Adrenal gland (tissue), 12 donors: Measurements from ENCODE around the gene ARSI. TPM values are rescaled to one million over a fixed set of nuclear protein-coding genes. Genes with fewer than 3 reads are reported as not detected.

Source experiments
- DNase-seq, 7 donors: peaks; one replicate each; pipeline ENCODE4 v3.0.0-alpha.2; 2019 to 2020
- H3K27ac ChIP-seq, 5 donors: fragments of 200-600 bp; sonication (generic) in 4 of 5; 1 replicate in 3 of 5; 2 replicates in 2 of 5; pipeline versions ENCODE4 v1.5.1 to v1.8.0; 2016 to 2020; ENCODE audit warnings: mild to moderate bottlenecking in 1 of 5
- H3K27me3 ChIP-seq: fragments of 200-600 bp; 2 replicates; pipeline ENCODE4 v1.8.0; 2021
- H3K36me3 ChIP-seq, 2 donors: fragments of 200-600 bp; replicated peaks in 1 of 2; 1 replicate in 1 of 2; 2 replicates in 1 of 2; pipeline versions ENCODE4 v1.5.1 to v1.8.0; 2018 to 2022
- H3K4me1 ChIP-seq, 2 donors: fragments of 200-600 bp; replicated peaks in 1 of 2; 1 replicate in 1 of 2; 2 replicates in 1 of 2; pipeline versions ENCODE4 v1.5.1 to v1.8.0; 2018 to 2021
- H3K4me3 ChIP-seq, 4 donors: fragments of 200-600 bp; sonication (generic) in 3 of 4; one replicate each; pipeline ENCODE4 v1.5.1; 2016 to 2018
- H3K9me3 ChIP-seq, 3 donors: fragments of 200-600 bp; sonication (generic) in 1 of 3; replicated peaks in 1 of 3; 1 replicate in 2 of 3; 2 replicates in 1 of 3; pipeline versions ENCODE4 v1.5.1 to v1.8.0; 2016 to 2021
- POLR2A ChIP-seq, 2 donors: fragments of 450-650 bp; IDR thresholded peaks; one replicate each; pipeline ENCODE4 v1.6.1; 2017; ENCODE audit warnings: antibody characterized with exemption in 2 of 2, mild to moderate bottlenecking in 2 of 2, moderate library complexity in 1 of 2
- WGBS, 4 donors: extraction: QIAGEN DNeasy Blood & Tissue Kit in 2 of 4; methylation state at CpG; one replicate each; pipeline versions ENCODE4 v1.1.5 to v1.1.7; 2013 to 2017; 5-methylcytosine and 5-hydroxymethylcytosine counted together
- intact Hi-C, 2 donors: fragments of 100-400 bp; cut with DNase I; formaldehyde crosslinking; loops; one replicate each; pipeline versions ENCODE4 v1.14.1 to v1.15.0; 2022 to 2023
- polyA plus RNA-seq, 3 donors: library from polyadenylated mRNA; stranded (reverse); fragments of 200-250 nt in 2 of 3; fragments of 350-450 nt in 1 of 3; fragmentation: Illumina TruSeq in 1 of 3; extraction: RNeasy Lipid Tissue Mini Kit (QIAGEN cat#74804) in 1 of 3; gene quantifications; one replicate each; pipeline ENCODE4 v1.2.3, GENCODE V29; 2013 to 2014
- total RNA-seq, 9 donors: library from RNA; depleted of rRNA in 4 of 9; stranded (reverse); fragments of >200 nt in 4 of 9; fragments of 120-200 nt in 1 of 9; fragmentation: NEBNext Ultra II Directional in 1 of 9; extraction: Animal tissue kit (Norgen Biotek cat#: 25700) in 1 of 9; gene quantifications; one replicate each; pipeline versions ENCODE4 v1.1.0 to v1.2.4, GENCODE V29; 2013 to 2023
- TF ChIP-seq, protein P1 (sequence below), 6 experiments: fragments of 450-650 bp in 4 of 6; fragments of 200-600 bp in 2 of 6; sonication (generic) in 1 of 6; IDR thresholded peaks; 1 replicate in 5 of 6; 2 replicates in 1 of 6; pipeline versions ENCODE4 v1.5.1 to v1.8.0; 2016 to 2021; ENCODE audit warnings: antibody characterized with exemption in 6 of 6, mild to moderate bottlenecking in 2 of 6, moderate library complexity in 1 of 6
- donor health status: healthy with polysubstance abuse.
- donor health status: Bipolar disorder and iron deficiency.
- donor health status: DM: yes; HTN: yes; CAD: no.
- donor health status: DM: no; HTN: no; CAD: no.
- donor health status: DM: no; HTN: no; CAD: no.
- donor health status: DM: yes; HTN: yes; CAD: no.

Gene ARSI
- total and polyA plus RNA-seq, 12 donors = 0.12 to 0.96 (median 0.39) TPM; not detected in 2

DNA sequence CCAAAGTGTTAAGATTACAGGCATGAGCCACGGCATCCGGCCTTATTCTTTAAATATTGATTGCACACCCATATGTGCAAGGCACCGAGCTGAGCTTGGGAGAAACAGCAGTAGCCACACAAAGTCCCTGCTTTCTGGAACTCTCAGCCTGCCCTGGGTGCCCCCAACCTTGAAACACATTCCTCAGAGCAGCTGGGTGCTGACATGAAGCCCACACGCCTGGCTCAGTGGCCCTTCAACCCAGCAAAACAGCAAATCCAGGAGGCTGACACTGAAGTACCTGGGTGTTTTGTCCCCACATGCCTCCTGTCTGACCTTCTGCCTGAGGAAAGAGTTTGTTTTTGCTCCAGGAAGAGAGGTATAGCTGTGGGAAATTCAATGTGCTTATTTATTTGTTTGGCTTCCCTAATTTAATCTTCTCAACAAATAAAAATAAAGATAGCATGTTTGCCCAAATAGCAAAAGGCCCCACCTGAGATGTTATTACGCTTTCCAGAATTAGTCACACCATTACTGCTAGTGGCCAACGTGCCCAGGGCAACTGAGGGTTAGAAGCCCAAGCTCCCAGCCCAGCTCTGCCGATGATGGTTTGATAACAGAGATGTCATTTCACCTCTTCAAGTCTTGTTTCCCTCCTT is 41.4 kb upstream of the ARSI start:
- no peaks in the 10 kb centered on the region for H3K27me3 ChIP-seq

DNA sequence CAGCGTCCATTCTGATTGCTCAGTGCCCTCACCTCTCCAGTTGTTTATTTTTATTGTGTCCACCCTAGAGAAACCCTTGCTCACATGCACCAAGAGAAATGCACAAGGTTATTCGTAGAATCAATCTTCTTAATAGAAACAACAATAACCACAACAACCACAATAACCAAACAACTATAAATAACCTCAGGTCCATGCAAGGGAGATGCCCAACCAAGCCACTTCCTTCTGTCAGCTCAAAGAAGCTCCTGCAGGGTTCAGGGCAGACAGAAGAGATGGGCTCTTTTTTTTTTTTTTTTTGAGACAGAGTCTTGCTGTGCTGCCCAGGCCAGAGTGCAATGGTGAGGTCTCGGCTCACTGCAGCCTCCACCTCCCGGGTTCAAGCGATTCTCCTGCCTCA is 39.9 kb upstream of the ARSI start:
- Histone ChIP-seq H3K27ac (no peak overlapping the region), H3K4me1 (no peaks in the 10 kb centered on the region), H3K36me3 (no peaks in the 10 kb centered on the region), H3K27me3 (no peaks in the 10 kb centered on the region), H3K9me3 (no peaks in the 10 kb centered on the region), H3K4me3 (no peak overlapping the region)
- DNase-seq = no peak
- intact Hi-C loops = loop anchor here in 1 of 2 donors (10.0 kb wide), 1 partner anchor 178 kb away; the partner anchor contains the start of gene CDX1
- 85 to 95% (median 90%) methylated on average over 5 of the region's 5 CpGs for WGBS, 4 donors
- TF ChIP-seq POLR2A (IDR thresholded peaks at IDR 0.05) = no peak
- TF ChIP-seq, protein P1, sequence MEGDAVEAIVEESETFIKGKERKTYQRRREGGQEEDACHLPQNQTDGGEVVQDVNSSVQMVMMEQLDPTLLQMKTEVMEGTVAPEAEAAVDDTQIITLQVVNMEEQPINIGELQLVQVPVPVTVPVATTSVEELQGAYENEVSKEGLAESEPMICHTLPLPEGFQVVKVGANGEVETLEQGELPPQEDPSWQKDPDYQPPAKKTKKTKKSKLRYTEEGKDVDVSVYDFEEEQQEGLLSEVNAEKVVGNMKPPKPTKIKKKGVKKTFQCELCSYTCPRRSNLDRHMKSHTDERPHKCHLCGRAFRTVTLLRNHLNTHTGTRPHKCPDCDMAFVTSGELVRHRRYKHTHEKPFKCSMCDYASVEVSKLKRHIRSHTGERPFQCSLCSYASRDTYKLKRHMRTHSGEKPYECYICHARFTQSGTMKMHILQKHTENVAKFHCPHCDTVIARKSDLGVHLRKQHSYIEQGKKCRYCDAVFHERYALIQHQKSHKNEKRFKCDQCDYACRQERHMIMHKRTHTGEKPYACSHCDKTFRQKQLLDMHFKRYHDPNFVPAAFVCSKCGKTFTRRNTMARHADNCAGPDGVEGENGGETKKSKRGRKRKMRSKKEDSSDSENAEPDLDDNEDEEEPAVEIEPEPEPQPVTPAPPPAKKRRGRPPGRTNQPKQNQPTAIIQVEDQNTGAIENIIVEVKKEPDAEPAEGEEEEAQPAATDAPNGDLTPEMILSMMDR (IDR thresholded peaks at IDR 0.05) = no peak

More for the DNA sequence above, 41.4 kb upstream of the ARSI start:
- H3K9me3 ChIP-seq = no peaks in the 10 kb centered on the region
- WGBS, 4 donors = 87 to 90% (median 88%) methylated on average over 6 to 7 of the region's 7 CpGs
- no peaks in the 10 kb centered on the region for H3K4me1 ChIP-seq
- no peak overlapping the region for H3K4me3 ChIP-seq
- no peak for TF ChIP-seq POLR2A (IDR thresholded peaks at IDR 0.05)
- TF ChIP-seq, protein P1 (IDR thresholded peaks at IDR 0.05) = no peak
- no peaks in the 10 kb centered on the region for H3K36me3 ChIP-seq
- no peak overlapping the region for H3K27ac ChIP-seq
- intact Hi-C loops = loop anchor here in 1 of 2 donors (10.0 kb wide), 1 partner anchor 179 kb away; the partner anchor contains the start of gene CDX1
- DNase-seq = no peak

DNA sequence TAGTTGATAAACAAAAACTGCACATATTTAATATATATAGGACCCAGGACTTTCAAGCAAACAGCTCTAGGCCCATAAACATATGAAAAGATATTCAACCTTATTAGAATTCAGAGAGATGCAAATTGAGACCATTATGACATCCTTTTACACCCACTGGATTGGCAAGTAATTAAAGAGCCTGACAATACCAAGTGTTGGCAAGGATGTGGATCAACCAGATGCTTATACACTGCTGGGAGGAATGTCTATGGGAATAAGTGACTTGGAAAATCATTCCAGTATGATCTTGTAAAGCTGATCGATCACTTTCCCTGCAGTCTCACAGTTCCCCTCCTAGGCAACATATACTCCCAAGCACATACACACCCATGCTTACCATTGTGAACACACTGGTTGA is 39.3 kb upstream of the ARSI start:
- Histone ChIP-seq H3K27ac (no peak overlapping the region), H3K9me3 (no peaks in the 10 kb centered on the region), H3K4me3 (no peak overlapping the region), H3K4me1 (no peaks in the 10 kb centered on the region), H3K27me3 (no peaks in the 10 kb centered on the region), H3K36me3 (no peaks in the 10 kb centered on the region)
- no peak for DNase-seq
- 93 to 100% (median 97%) methylated on average over 1 of the region's 1 CpG for WGBS, 4 donors
- no peak for TF ChIP-seq POLR2A (IDR thresholded peaks at IDR 0.05)
- TF ChIP-seq, protein P1 (IDR thresholded peaks at IDR 0.05) = no peak
- intact Hi-C loops = loop anchor here in 1 of 2 donors (10.0 kb wide), 1 partner anchor 177 kb away; the partner anchor contains the start of gene CDX1

DNA sequence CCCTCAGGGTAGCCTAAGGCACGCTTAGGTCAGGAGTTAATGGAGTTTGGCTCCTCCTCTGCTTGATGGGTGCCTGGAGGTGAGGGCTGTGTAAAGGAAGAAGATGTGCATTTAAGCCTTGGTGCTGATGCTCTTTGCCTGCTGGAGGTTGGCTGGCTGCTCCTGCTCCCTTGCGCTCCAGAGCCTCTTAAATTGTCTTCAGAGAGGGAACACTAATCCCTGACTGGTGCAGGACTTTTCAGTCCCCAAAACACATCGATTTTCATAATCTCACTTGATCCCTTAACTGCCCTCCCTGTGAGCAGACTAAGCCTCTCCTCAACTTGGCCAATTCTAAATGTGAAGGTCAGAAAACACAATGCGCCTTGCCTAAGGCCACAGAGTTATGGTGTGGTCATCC is 38.6 kb upstream of the ARSI start:
- WGBS, 4 donors = 63 to 77% (median 69%) methylated on average over 3 to 4 of the region's 4 CpGs
- H3K4me1 ChIP-seq = no peaks in the 10 kb centered on the region
- no peaks in the 10 kb centered on the region for H3K9me3 ChIP-seq
- no peak for TF ChIP-seq POLR2A (IDR thresholded peaks at IDR 0.05)
- TF ChIP-seq, protein P1 (IDR thresholded peaks at IDR 0.05) = no peak
- H3K36me3 ChIP-seq = no peaks in the 10 kb centered on the region
- no peak overlapping the region for H3K27ac ChIP-seq
- intact Hi-C loops = loop anchor here in 1 of 2 donors (10.0 kb wide), 1 partner anchor 177 kb away; the partner anchor contains the start of gene CDX1
- no peak for DNase-seq
- H3K4me3 ChIP-seq = no peak overlapping the region
- H3K27me3 ChIP-seq = no peaks in the 10 kb centered on the region
